HG02938 (cell line): ENCODE results near the gene ZNF814.
"Not testable (repeated sequence)": the region's sequence is repeated elsewhere in the genome, so short reads cannot be mapped to it uniquely, and the experiment has no call there.

Source experiments
- ATAC-seq: cut with Tn5 transposase; IDR thresholded peaks from one replicate; pipeline ENCODE4 v1.9.1; 2021; ENCODE audit warnings: mild to moderate bottlenecking, moderate library complexity; ENCODE audit not compliant: unreplicated experiment

Gene ZNF814

DNA sequence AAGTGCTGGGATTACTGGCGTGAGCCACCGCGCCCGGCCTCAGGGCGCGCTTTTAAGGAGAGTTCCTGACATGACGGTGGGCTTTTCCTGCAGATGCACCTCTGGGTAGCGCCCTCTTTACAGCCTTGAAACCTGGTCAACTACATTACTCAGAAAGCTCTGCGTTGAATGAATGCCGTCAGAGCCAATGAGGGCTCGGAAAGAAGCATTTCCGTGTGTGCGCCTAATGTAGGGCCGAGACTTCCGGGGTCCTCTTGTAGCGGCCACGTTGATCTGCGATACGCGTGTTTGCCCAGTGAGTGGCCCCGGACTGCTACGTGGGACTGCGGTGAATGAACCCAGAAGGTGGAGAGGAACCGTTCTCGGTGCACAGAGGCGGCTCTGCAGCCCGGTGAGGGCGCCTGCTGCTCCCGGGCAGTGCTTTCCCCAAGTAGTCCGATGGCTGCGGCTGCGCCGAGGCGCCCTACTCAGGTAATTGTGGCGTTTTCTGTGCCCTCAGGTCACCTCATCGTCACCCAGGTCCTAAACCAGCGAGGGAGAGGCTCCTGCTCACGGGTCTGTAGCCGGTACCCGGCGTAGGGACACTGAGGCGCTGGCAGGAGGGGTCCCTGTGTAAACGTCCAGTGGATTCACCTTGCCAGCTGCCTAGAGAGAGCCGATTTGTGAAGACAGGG lies 69.2 kb downstream of the ZNF814 start:
- peak; percentile 93 for ATAC-seq

DNA sequence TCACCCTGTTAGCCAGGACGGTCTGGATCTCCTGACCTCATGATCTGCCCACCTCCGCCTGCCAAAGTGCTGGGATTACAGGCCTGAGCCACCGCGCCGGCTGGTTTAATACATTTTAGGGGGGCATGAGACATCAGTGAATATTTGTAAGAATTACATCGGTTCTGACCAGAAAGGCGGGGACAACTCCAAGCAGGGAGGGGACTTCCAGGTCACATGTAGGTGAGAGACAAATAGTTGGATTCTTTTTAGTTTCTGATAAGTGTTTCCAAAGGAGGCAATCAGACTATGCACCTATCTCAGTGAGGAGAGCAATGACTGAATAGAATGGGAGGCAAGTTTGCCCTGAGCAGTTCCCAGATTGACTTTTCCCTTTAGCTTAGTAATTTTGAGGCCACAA lies 70.5 kb downstream of the ZNF814 start:
- ATAC-seq, result no peak

DNA sequence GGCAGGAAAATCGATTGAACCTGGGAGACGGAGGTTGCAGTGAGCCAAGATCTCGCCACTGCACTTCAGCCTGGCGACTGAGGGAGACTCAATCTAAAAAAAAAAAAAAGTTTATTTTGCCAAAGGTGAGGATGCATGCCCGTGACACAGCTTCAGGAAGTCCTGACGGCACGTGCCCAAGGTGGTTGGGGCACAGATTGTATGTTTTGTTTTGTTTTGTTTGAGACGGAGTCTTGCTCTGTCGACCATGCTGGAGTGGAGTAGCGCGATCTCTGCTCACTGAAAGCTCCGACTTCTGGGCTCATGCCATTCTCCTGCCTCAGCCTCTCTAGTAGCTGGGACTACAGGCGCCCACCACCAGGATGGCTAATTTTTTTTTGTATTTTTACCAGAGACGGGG lies 70.9 kb downstream of the ZNF814 start:
- no peak for ATAC-seq

DNA sequence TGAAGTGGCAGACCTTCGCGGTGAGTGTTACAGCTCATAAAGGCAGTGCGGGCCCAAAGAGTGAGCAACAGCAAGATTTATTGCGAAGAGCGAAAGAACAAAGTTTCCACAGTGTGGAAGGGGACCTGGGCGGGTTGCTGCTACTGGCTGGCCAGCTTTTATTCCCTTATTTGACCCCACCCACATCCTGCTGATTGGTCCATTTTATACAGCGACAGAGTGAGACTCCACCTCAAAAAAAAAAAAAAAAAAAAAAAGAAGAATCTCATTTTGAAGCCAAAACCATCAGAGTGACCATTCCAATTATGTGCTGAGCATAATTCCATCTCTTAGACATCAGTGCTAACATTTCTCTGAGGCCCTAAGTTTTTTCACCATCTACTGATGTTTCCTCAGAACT lies 72.2 kb downstream of the ZNF814 start:
- no peak for ATAC-seq

DNA sequence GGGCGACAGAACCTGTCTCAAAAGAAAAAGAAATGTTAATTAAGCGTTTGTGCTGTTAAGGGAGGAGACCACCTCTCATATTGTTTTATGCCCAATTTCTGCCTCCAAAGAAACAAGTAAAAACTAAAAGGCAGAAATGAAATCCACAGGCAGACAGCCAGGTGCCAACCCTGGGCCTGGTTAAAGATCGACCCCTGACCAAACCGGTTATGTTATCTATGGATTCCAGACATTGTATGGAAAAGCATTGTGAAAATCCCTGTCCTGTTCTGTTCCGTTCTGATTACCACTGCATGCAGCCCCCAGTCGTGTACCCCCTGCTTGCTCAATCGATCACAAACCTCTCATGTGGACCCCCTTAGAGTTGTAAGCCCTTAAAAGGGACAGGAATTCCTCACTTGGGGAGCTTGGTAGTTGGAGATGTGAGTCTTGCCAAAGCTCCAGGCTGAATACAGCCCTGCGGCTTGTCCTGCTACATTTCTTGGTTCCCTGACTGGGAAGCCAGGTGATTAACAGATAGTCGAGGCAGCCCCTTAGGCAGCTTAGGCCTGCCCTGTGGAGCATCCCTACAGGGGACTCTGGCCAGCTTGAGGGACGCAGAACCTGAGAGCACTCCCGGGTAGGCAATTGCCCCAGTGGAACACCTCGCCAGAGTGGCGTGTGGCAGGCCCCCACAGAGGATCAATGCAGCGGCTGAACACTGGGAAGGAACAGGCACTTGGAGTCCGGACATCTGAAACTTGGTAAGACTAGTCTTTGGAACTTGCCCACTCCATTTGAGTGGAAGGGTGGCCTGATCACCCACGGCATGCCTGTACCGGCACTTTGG lies 73.4 kb downstream of the ZNF814 start:
- no peak for ATAC-seq

DNA sequence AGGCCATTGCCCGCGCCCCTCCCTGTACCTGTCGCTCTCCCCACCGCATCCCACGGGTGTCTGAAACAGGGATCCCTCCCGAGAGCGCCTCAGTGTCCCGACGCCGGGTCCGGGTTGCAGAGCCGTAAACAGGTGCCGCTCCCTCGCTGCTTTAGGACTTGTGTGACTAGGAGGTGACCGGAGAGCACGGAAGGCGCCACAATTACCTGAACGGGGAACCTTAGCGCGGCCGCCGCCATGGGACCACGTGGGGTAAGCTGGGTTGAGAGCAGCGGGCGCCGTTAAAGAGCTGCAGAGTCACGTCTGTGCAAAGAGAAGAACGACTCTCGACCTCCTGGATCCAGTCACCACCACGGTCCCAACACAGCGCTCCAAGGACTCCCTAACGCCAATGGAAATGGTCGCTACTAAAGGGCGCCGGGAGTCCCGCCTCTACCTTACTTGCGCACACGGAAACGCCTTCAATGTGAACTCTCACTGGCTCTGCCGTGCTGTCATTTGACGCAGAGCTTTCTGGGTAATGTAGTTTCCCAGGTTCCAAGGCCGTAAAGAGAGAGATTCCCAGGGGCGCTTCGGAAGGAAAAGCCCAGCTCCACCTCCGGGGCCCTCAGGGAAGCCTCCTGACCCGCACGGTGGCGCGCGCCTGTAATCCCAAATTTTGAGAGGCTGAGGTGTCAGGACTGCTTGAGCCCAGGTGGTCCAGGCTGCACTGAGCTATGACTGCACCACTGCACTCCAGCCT lies 74.2 kb downstream of the ZNF814 start, which contains the start of gene ZNF552:
Gene ZNF552, minus strand, starts transcription at position 409 of the 742 bp plus-strand sequence. Its CDS starts 170 bp downstream, at position 239.
- peak; percentile 62 for ATAC-seq

DNA sequence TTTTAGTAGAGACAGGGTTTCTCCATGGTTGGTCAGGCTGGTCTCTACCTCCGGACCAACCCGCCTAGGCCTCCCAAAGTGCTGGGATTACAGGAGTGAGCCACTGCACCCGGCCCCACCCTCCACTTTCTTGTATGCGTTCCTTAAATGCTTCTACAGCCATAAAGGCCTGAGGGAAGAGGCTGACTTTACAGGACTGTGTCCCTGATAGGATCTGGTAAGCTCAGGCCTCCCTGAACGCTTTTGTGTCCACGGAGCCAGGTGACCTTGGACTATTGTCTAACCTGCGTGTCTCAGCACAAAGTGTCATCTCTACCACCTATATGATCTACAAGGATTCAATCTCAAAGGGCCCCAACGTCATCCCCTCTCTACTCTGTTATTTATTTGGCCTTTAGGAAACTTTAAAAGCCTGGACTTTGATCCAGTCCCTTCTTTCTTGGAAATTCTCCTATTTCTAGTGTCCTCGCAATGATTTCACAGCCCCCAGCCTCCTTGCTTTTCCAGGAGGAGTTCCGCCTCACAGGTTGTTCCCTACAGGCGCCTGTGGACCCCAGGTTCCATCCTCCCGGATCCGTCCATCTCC lies 74.8 kb downstream of the ZNF814 start:
- no peak for ATAC-seq

DNA sequence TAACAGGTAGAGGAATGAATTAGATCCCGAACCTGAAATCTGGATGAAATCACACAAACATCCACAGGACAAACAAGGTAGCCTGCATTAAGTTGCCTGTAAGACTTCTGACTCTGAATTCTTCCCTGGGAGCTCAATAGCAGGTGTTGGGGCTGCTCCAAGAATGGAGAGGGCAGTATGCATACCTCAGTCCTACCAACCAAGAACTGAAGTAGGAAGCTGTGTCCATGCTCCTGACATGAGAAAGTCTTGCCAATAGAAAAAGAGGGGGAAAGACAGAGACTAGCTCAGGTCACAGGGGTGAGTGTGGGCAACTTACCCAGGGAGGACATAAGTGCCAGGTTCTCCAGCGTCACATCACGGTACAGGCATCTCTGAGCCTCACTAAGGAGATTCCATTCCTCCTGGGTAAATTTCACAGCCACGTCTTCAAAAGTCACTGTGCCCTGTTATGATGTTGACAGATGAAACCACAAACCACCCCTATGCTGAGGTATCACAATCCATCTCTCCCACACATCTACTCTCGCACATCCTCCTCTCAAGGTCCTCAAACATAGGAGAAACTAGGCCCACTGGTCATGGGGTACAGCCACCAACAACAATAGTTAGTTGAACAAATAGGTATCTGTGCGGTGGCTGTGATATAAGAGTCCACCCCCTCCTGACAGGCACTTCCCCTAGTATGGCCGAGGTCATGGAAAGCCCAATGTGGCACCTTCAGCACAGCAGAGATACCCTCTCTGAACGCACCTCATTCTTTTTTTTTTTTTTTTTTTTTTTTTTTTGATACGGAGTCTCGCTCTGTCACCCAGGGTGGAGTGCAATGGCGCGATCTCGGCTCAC lies 75.6 kb downstream of the ZNF814 start:
- ATAC-seq, result not testable (repeated sequence)

DNA sequence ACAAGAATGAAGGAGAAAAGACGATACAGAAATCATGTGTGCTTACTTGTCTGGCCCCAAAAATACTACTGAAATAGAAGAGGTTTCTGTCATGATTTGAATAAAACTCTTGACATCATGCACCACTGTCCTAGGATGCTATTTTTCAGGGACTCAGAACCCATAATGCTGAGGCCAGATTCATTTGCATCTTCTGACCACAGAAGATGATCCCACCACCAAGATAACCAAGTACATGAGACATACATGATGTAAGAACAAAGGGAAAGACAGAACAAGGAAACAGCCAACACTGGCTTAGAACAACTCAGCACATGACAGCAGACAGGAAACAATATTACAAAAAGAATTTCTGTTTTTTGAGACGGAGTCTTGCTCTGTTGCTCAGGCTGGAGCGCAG lies 76.6 kb downstream of the ZNF814 start:
- no peak for ATAC-seq

DNA sequence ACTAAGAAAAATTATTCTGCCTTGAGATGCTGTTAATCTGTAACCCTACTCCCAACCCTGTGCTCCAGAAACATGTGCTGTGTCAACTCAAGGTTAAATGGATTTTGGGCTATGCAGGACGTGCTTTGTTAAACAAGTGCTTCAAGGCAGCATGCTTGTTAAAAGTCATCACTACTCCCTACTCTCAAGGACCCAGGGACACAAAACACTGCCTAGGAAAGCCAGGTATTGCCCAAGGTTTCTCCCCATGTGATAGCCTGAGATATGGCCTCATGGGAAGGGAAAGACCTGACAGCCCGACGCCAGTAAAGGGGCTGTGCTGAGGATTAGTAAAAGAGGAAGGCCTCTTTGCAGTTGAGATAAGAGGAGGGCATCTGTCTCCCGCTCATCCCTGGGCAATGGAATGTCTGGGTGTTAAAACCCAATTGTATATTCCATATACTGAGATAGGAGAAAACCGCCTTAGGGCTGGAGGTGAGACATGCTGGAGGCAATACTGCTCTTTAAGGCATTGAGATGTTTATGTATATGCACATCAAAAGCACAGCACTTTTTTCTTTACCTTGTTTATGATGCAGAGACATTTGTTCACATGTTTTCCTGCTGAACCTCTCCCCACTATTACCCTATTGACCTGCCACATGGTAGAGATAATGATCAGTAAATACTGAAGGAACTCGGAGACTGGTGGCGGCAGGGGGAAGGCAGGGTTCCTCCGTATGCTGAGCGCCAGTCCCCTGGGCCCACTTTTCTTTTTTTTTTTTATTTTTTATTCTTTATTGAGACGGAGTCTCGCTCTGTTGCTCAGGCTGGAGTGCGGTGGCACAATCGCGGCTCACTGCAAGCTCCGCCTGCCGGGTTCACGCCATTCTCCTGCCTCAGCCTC lies 78.2 kb downstream of the ZNF814 start:
- ATAC-seq, result not testable (repeated sequence)

DNA sequence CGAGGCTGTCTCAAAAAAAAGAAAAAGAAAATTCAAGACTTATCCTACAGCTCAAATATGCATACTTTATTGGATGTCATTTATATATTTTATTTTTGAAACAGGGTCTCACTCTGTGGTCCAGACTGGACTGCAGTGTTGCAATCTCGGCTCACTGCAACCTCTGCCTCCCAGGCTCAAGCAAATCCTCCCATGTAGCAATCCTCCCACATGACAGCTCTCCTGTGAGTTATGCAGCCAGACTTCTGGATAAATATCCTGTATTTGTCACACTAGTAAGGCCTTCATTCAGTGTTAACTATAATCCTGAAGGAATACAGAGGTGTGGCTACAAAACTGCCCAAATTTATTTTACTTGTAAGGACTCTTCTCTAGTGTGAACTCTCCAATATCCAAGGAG lies 81.3 kb downstream of the ZNF814 start:
- ATAC-seq, result no peak

DNA sequence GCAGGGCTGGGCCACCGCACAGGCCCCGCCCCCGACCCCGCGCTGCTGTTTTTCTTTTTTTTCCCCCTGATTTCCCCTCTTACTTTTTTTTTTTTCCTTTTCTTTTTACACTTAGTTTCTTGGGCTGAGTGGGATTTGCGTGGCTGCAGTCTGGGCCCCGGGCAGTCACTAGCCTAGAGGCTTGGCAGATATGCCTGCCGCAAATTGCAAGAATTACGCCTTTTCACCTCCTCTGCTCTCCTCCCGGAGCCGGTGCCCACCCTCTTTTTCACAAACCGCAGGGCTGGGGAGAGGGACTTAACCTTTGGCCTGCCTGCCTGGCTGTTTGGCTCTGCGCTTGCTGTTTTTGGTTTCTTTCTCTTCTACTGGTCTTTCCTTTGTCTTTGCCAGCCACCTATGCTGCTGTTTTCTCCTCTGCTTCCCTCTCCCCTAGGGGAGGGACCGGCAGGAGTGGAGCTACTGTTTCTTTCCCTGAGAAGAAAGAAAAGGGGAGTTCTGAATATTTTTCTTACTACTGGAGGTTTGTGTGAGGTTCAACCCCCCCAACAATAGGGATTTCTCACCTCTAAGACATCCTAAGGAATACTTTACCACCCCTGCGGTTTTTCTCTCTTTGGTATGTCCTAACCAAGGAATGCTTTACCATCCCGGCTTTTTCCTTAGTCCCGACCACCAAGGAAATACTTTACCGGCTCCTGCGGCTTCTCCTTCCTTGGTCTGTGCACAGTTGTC lies 85.1 kb downstream of the ZNF814 start:
- ATAC-seq, result no peak

DNA sequence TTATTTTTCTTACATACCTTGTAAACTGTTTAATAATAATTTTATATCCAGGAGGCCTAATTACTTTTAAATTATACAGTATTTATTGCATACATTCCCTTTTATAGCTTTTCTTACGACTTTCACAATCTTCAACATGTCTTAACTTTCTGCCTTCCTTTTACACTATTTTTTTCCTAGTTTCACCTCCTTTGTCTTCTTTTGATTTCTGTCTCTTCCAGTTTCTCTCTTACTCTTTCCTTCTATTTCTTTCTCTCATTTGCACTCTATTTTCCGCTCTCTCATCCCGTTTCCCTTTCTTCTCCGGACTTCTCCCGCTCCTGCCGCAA lies 85.6 kb downstream of the ZNF814 start:
- ATAC-seq, result no peak

DNA sequence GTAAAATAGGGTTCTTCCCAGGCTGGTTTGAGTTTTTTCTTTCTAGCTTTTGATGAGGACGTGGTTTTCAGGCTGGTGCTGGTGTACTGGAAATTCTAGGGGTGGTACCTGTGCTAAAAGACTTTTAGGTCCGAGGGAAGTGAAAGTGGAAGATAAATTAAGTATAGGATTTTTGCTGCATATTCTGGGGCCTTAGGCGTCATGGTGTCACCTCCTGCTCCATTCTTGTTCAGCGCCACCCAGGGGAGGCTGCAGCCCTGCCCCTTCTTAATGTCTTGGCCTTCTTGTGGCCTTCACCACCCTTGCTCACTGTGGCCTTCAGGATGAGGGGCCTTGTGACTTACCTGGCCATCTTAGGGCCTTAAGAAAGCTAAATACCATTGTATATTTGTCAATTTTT lies 86.6 kb downstream of the ZNF814 start:
- ATAC-seq, result no peak

DNA sequence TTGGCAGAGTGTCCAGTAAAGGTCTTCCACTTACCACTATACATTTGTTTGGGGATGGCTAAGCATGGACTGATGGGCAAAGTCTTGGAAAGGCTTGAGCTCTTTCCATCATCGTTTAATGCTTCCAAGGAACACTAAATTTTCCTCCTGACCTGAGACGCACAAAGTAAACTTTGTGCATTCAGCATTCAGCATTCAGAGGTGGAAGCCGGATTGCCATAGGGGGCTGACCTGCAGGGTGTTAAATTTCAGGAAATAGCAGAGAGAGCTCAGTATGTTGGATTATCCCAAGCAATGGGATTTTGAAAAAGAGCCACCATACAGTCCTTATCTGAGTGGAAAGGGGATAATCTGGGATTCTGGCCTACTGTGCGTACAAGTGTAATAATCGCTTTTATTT lies 88.1 kb downstream of the ZNF814 start:
- no peak for ATAC-seq
